Suppressor macrophage (primary cell): ENCODE data around the gene HPN.
"Not testable (repeated sequence)": the region's sequence is repeated elsewhere in the genome, so short reads cannot be mapped to it uniquely, and the experiment has no call there.

Source experiments
- DNase-seq, 4 experiments: peaks; one replicate each; pipeline ENCODE4 v3.0.0-alpha.2; 2020 to 2022

Gene HPN

DNA sequence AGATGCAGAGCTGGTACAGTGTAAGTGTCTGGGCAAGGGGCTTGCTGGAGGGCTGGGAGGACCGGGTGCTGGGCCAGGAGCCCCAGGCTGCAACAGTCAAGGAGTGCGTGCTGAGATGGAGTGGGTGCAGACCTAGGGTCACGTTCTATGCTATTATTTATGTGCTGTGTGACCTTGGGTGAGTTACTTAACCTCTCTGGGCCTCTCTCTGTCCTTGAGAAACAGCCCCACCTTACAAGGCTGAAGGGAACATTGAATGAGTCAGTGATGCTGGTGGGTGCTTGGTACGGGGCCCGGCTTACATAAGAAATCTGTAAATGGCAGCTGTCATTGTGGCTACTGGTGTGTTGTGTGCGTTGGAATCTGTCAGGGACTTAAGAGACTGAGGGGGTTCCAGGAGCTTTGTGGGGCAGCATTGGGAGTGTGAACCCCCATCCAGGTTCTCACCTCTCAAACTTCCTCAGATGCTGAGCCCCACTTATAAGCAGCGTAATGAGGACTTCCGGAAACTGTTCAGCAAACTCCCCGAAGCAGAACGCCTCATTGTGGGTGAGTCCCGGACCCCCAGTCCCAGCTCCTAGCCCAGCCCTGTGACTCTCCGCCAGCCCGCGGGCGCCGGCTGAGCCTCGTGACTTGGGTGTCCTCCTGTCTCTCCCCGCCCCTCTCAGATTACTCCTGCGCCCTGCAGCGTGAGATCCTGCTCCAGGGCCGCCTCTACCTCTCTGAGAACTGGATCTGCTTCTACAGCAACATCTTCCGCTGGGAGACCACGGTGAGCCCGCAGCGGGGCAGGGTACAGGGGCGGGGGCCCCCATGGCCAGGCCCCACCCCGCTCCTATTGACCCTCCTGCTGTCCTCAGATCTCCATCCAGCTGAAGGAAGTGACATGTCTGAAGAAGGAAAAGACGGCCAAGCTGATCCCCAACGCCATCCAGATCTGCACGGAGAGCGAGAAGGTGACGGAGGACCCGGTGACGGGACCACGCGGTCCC is 31.8 kb upstream of the HPN start:
- DNase-seq, result no peak

DNA sequence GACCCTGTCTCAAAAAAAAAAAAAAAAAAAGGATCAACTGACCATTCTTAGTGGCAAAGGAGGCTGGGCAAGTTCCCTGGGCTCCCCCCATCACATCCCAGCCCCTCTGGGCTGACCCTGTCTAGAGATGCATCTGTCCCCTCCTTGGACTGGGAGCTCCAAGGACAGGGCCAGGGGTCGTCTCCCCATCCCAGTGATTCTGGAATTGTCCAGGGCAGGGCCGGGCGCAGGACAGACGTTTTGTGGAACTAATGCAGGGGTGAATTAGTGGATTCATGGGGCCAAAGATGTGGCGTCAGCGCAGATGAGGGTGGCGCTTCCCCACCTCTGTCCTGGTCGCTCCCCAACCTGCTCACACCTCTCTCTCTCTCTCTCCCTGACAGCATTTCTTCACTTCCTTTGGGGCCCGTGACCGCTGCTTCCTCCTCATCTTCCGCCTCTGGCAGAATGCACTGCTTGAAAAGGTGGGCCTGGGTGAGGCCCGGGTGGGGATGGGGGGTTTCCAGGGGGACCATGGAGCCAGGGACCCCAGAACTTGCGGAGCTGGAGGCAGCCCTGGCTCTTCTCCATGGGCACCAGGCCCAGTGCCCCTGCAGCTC is 30.3 kb upstream of the HPN start:
- no peak for DNase-seq

DNA sequence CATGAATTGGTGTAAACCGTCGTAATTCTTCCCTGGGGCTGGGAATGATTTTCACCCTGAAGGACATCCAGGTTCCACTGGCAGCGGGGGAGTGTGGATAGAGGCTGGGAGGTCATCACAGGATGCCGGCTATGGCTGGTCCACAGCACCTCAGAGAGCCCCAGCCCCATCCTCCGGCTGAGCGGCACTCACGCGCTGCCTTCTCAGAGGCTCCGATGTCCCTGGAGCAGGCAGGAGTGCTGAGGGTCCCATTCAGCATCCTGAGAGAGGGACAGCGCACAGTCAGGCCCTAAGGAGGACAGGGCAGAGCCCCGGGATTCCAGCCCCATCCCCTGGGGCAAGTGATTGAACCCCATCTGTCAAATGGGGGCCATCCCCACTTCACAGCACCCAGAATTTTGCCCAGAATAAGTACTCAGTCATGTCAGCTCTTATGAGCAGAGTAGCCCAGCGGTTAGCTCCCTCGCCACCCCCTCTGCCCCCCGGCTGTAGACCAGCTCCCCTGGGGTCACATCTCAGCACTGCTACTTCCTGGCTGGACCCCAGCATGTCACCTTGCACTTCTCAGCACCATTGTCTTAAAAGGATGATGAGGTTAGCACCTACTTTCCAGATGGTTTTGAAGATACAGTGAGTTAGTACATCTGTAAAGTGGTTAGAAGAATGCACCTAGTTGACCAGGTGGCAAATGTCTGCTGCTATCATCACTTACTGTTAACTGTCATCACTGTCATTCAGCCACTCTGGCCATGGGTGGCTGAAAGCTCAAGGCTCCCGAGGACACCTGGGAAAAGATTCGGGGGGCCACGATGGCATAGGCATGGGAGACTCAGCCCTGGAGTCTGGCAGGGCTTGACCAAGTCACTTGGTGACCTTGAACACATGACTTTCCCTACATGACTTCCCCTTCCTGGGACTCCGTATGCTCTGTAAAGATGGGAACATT is 29.5 kb upstream of the HPN start:
- DNase-seq, result peak in 3 of 4 experiments; percentile 29 to 42 (median 36)

DNA sequence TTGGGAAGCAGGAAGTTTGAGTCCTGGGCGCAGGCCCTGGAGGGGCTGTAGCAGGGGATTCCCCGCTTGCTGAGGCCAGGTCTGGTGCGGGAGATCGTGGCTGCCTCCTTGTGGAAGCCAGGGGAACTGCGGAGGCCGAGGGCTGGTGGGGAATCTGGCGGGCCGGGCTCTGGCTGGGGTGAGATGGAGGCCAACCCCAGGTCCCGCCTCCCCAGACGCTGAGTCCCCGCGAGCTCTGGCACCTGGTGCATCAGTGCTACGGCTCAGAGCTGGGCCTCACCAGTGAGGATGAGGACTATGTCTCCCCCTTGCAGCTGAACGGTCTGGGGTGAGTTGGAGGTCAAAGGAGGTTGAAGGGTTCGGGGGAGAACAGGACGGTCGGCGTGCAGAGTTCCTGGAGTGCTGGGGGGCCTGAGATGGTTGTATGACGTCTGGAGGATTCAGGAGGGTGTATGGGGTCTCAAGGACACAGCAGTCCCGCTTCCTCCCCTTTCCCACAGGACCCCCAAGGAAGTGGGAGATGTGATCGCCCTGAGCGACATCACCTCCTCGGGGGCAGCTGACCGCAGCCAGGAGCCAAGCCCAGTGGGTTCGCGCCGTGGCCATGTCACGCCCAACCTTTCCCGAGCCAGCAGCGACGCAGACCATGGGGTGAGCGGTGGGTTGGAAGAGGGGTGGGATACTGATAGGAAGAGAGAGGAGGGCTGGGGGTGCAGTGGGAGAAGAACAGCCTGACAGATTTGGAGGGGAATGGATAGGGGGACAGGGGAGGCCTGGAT is 28.3 kb upstream of the HPN start:
- DNase-seq, result peak; percentile 69 to 83 (median 76)

DNA sequence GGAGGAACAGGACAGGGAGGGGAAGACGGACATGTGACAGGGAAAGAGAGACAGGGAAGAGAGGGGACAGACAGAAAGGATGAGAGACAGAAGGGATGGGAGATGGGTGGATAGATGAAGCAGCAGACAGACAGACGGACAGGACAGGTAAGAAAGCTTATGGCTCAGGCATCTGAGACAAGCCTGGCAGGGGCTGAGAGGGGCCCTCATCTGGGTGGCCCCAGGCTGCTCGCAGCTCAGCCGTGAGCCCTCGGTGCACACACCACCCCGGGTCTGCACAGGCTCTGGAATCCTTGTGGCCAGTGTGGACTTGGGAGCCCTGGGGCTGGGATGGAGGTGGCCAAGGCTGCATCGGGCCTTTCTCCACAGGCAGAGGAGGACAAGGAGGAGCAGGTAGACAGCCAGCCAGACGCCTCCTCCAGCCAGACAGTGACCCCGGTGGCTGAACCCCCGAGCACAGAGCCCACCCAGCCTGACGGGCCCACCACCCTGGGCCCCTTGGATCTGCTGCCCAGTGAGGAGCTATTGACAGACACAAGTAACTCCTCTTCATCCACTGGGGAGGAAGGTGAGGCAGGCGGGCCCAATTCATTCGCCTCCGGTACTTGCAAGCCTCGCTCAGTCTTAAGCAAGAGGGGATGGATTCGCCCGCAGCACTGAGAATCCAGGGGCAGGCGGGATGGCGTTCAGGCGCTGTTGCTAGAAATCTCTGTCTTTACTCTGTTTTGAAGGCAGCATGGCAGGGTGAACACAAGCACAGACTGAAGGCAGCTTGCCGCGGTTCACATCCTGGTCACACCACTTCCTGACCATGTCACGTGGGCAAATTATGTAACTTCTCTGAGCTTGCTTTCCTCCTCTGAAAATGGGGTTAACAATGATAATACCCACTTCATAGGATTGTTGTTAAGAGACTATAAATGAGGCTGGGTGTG is 27.4 kb upstream of the HPN start:
- DNase-seq, result peak; percentile 66 to 84 (median 78)

DNA sequence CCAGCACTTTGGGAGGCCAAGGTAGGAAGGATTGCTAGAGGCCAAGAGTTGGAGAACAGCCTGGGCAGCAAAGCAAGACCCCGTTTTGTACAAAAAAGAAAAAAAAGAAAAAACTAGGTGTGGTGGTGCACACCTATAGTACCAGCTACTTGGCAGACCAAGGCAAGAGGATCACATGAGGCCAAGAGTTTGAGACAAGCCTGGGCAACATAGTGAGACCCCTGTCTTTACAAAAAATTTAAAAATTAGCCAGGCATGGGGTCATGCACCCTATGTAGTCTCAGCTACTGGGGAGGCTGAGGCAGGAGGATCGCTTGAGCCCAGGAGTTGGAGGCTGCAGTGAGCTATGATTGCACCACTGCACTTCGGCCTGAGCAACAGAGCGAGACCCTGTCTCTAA is 26.7 kb upstream of the HPN start:
- not testable (repeated sequence) for DNase-seq

DNA sequence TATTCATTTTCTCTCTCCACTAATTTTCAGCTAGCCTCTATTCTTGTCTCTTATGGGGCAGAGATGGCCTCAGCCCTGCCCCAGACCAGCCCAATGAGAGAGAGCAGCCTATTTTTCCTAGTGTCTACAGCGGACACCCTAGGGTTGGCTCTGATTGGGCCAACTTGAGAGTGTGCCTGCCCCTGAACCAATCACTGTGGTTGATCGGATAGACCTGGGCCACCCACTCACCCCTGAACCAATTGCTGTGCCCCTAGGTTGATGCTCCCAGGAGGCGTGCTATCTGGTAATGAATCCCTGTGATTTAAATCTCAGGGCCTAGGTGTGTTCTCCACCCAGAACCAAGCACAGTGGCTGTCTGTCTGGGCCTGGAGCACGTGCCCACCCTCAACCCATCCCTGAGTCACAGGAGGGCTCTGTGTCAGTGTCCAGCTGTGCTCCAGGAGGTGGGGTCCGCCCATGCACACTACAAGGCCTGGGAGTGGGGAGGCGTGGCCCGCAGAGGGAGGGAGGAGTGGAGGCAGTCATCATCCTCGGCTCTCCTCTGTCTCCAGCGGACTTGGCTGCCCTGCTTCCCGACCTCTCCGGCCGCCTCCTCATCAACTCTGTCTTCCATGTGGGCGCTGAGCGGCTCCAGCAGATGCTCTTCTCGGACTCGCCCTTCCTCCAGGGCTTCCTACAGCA is 26.1 kb upstream of the HPN start:
- DNase-seq, result no peak

DNA sequence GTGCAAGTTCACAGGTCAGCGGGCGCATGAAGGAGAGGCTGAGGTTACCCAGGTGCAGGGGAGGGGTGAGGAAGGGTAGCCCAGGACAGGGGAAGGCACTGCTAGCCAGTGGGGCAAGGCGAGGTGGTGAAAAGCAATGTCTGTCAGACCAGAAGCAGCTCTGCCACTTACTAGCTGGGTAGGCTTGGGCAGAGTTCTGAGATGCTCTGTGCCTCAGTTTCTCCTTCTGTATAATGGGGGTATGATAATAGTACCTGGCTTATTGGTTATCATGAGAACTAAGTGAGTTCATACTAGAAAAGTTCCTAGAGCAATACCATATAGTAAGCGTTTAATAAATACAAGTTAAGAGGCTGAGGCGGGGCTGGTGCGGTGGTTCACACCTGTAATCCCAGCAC is 25.6 kb upstream of the HPN start:
- no peak for DNase-seq

DNA sequence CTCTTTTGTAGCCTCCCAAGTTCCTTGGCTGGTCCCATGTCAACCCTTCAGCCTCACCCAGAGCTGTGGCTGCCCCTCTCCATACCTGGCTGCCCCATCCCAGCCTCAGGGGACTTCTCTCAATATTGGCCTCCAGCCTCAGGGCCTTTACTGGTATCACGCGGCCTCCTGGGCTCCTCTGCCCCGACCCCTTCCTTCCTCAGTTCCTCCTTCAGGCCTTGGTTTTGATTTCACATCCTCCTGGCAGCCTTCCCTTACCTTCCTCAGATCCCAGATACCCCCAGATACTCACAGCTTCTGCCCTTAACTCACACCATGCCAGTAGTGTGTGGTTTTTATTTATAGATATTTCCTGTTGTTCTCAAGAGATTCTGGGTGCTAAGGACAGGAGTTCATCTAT is 24.0 kb upstream of the HPN start:
- peak in 3 of 4 experiments; percentile 29 to 33 (median 30) for DNase-seq

DNA sequence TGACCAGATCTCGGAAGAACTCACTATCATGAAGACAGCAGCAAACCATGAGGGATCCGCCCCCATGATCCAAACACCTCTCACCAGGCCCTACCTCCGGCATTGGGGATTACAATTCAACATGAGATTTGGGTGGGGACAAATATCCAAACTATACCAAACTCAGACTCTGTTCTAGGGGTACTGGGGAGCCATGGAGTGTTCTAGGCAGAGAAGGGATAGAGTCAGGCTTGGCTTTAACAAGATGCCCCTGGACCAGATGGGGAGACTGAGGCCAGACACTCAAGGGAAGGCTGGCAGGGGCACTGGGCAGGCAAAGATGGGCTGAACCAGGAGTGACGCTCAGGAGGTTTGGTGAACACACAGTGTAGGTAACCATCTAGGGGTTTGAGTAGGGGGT is 23.1 kb upstream of the HPN start:
- DNase-seq, result no peak

DNA sequence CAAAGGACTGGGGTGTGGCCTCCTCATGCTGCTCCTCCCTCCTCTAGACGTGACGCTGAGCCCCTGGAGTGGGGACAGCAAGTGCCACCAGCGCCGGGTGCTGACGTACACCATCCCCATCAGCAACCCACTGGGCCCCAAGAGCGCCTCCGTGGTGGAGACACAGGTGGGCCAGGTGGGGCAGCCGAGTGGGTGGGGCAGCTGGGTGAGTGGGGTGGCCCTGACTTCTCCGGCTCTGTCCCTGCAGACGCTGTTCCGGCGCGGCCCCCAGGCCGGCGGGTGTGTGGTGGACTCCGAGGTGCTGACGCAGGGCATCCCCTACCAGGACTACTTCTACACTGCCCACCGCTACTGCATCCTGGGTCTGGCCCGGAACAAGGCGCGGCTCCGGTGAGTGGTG is 22.4 kb upstream of the HPN start:
- DNase-seq, result no peak

DNA sequence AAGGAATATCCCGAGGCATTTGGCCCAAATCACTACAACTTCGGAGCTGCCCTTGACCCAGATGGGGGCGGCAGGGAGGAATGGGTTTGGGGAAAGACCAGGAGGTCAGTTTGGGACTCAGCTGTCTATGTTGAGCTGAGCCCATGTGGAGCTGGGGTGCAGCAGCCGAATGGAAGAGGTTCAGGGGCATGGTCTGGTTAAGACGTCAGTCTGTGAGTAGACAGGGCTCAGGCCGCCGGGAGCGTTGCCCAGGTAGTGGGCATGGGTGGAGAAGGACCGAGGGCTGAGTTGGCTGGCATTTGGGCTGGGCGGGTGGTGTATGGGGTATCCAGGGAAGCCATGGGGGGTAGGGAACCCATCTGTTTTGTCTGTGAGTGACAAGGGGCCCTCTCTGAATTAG is 20.5 kb upstream of the HPN start:
- DNase-seq, result no peak

DNA sequence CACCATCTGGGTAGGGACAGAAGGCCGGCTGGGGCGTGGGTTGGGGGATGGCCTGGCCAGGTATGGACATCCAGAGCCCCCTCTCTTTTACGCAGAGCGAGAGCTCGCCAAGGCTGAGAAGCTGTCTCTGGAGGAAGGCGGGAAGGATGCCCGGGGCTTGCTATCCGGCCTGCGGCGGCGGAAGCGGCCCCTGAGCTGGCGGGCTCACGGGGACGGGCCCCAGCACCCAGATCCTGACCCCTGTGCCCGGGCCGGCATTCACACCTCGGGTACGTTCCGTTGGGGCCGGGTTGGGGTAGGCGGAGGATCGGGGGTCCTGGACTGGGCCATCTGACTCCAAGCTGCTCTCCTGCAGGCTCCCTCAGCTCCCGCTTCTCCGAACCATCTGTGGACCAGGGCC is 19.9 kb upstream of the HPN start:
- DNase-seq, result no peak

DNA sequence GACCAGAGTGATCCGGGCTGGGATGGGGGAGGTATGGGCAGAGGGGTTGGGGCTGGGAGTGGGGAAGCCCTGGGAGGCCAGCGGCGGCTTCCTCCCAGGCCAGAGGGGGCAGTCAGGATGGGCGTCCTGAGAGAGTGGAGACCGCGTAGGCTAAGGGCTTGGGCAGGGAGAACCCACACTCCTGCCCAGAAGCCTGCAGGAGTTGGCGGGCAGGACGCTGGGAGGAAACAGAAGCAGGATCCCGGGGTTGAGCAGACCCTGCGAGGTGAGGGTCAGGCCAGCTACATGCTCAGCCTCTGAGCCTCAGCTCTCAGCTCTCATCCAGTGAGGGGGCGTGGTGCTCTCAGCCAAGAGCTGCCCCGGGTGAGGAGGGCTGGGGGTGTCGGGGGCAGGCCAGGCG is 19.1 kb upstream of the HPN start:
- DNase-seq, result no peak

DNA sequence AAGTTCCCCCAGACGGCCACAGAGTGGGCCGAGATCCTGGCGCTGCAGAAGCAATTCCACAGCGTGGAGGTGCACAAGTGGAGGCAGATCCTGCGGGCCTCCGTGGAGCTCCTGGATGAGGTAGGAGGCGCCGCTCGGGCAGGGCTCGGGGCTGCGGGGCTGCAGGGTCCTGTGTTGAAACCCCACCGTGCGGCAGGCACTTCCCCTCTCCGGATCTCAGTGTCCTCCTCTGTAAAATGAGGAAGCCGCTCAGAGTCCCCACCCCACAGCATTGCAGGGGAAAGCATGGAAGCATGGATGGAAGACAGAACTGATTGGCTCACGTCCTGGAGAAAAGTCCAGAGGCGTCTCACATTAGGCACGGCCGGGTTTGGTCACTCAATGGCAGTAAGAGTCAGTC is 18.1 kb upstream of the HPN start:
- DNase-seq, result peak; percentile 34 to 73 (median 62)

DNA sequence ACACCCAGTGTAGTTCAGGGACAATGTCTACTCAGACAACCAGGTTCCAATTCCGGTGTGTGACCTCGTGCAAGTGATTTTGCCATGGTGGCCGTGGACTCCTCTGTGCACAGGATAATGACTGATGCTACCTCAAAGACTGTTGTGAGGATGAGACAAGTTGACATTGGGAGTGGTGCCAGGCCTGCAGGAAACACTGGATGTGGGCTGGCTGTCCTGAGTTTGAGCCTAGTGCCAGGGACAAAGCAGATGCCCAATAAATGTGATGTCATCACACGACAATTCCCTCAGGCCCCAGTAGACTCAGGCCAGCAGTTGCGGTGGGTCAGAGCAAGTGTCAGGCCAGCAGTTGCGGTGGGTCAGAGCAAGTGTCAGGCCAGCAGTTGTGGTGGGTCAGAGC is 17.4 kb upstream of the HPN start:
- no peak for DNase-seq

DNA sequence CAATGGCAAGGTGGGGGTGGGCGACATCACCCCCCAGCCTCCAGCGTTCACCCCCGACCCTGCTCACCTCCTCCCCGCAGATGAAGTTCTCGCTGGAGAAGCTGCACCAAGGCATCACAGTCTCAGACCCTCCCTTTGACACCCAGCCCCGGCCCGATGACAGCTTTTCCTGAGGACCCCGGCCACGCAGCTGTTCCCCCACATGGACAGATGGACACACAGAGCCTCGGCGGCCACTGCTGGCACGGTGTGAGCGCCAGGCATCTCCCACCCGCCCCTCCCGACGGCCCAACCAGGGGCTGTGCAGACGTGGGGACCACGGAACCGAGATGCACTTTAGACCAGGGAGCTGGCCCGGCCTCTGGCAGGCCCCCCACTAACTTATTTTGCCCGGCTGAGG is 15.6 kb upstream of the HPN start:
- no peak for DNase-seq

DNA sequence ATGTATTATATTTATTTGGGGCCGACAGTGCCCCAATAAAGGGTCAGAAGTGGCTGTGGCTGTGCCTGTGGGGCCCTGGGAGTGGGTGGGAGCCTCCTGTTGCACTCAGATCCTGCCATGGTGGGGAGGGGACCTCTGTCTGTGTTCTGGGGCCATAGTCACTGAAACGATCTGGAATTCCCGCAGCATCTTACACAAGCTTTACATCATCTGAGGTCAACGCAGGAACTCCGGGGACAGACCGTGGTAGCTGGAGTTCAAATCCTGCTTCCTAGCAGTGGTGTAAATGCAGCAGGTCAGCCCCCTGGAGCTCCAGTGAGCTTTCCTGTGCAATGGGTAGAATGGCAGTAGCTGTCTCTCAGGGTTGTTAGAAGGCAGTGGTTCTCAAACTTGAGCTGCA is 15.1 kb upstream of the HPN start:
- DNase-seq, result no peak

DNA sequence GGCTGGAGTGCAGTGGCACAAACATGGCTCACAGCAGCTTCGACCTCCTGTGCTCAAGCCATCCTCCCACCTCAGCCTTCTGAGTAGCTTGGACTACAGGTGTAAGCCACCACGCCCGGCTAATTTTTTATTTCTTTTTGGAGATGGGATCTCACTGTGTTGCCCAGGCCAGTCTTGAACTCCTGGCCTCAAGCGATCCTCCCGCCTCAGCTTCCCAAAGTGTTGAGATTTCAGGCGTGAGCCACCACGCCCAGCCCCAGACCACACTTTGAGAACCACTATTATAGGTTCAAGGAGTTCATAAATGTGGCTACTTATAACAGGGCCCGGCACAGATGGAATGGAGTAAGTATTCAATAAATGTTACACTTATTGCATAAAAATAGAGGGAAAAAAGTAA is 14.5 kb upstream of the HPN start:
- no peak for DNase-seq

DNA sequence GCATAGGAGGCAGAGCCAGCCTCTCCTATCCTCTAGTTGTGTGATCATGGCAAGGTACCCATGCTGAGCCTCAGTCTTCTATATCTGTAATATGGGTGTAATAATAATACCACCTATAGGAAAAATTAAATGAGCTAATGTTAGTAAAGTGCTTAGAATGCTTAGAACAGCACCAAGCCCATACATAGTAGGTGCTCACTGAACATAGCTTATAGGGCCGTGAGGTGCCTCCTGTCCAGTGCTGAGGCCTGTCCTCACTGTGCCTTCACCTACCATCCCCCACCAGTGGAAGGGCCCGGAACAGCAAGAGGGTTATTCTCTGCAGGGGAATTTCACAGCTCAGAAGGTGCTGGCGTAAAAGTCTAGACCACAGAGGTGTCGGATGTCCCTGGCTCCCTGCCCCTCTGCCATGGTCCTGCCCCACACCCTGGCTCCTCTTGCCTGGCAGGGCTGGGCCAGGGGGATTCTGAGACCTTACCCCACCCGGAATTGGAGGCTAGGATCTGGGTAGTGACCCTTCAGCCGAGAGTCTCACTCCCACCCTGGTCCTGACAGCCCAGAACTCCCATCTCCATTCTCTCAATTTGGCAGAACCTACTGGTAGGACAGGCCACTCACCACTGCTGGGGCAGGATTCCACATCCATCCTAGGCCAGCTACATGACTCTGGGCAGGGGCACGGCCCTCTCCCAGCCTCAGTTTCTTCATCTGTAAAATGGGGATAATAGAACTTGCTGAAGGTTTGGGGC is 13.5 kb upstream of the HPN start:
- DNase-seq, result no peak
